Lower leg skin (tissue), 3 donors: ENCODE results near the gene ACAD9.

Experiments used
- CTCF ChIP-seq, 3 donors: fragments of 450-650 bp; IDR thresholded peaks; one replicate each; pipeline ENCODE4 v1.5.1; 2016; ENCODE audit warnings: antibody characterized with exemption in 3 of 3, mild to moderate bottlenecking in 3 of 3, moderate library complexity in 2 of 3
- POLR2A ChIP-seq, 2 donors: fragments of 450-650 bp; IDR thresholded peaks; one replicate each; pipeline ENCODE4 v1.6.1; 2016 to 2017; ENCODE audit warnings: antibody characterized with exemption in 2 of 2, mild to moderate bottlenecking in 1 of 2, moderate library complexity in 1 of 2

DNA sequence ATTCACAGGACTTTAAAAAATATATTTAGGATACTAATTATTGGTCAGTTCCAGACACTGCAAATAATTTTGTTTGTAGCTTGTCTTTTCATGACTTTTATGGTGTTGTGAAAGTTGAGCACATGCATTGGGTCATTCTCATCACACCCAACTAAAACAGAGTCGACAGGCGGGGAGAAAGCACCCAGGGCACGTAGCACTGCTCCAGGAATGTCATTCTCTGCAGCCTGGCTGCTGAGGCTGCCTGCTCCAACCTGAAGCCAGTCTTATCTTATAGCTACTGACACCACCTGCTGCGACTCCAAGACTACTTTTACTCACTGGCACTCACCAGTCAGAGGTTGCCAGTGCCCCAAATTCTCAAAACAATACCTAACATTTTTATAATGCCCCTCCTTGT, 56.9 kb downstream of the ACAD9 start:
- TF ChIP-seq CTCF (IDR thresholded peaks at IDR 0.05) (no peak), POLR2A (IDR thresholded peaks at IDR 0.05) (no peak)
